Esophagus muscularis mucosa (tissue), 4 donors: ENCODE results near the gene CRACR2B. TPM values are rescaled to one million over a fixed set of nuclear protein-coding genes. Genes with fewer than 3 reads are reported as not detected.

Source experiments
- DNase-seq: peaks from one replicate; pipeline ENCODE4 v3.0.0-alpha.2; 2017; ENCODE audit errors: extremely low spot score
- H3K27ac ChIP-seq, 4 donors: fragments of 200-600 bp; sonication (generic); replicated peaks in 1 of 4; 1 replicate in 3 of 4; 2 replicates in 1 of 4; pipeline ENCODE4 v1.5.1; 2016 to 2019; ENCODE audit warnings: mild to moderate bottlenecking in 1 of 4
- H3K27me3 ChIP-seq, 4 donors: fragments of 200-600 bp; sonication (generic); one replicate each; pipeline versions ENCODE4 v1.5.1 to v1.6.0; 2016 to 2019
- H3K36me3 ChIP-seq, 4 donors: fragments of 200-600 bp; sonication (generic); one replicate each; pipeline ENCODE4 v1.5.1; 2016 to 2019
- H3K4me1 ChIP-seq, 4 donors: fragments of 200-600 bp; sonication (generic); one replicate each; pipeline ENCODE4 v1.5.1; 2016 to 2019
- H3K4me3 ChIP-seq, 4 donors: fragments of 200-600 bp; sonication (generic); 1 replicate in 2 of 4; 2 replicates in 2 of 4; pipeline ENCODE4 v1.5.1; 2016 to 2019; ENCODE audit warnings: mild to moderate bottlenecking in 4 of 4, moderate library complexity in 1 of 4
- H3K9me3 ChIP-seq, 4 donors: fragments of 200-600 bp; sonication (generic); 1 replicate in 3 of 4; 2 replicates in 1 of 4; pipeline ENCODE4 v1.5.1; 2016 to 2019
- CTCF ChIP-seq, 3 experiments: fragments of 200-600 bp in 2 of 3; fragments of 450-650 bp in 1 of 3; sonication (generic) in 2 of 3; IDR thresholded peaks; one replicate each; pipeline ENCODE4 v1.5.1; 2017 to 2019; ENCODE audit warnings: antibody characterized with exemption in 3 of 3, mild to moderate bottlenecking in 2 of 3, moderate library complexity in 1 of 3
- EP300 ChIP-seq: sonication (generic); formaldehyde crosslinking; IDR thresholded peaks from one replicate; pipeline ENCODE4 v1.6.1; 2017; ENCODE audit warnings: antibody characterized with exemption
- POLR2A ChIP-seq: fragments of 450-650 bp; IDR thresholded peaks from one replicate; pipeline ENCODE4 v1.6.1; 2017; ENCODE audit warnings: antibody characterized with exemption, moderate library complexity, mild to moderate bottlenecking, low read depth
- POLR2AphosphoS5 ChIP-seq, 2 donors: sonication (generic); formaldehyde crosslinking; IDR thresholded peaks; one replicate each; pipeline ENCODE4 v1.6.1; 2017; ENCODE audit warnings: antibody characterized with exemption in 2 of 2
- WGBS: methylation state at CpG from one replicate; pipeline ENCODE4 v1.1.5; 2018; 5-methylcytosine and 5-hydroxymethylcytosine counted together
- intact Hi-C: fragments of 100-400 bp; cut with DNase I; formaldehyde crosslinking; loops from one replicate; pipeline ENCODE4 v1.15.1; 2023
- total RNA-seq, 4 donors: library from RNA; depleted of rRNA; stranded (reverse); fragments of >200 nt; gene quantifications; one replicate each; pipeline versions ENCODE4 v1.1.0 to v1.2.1, GENCODE V29; 2016

CRACR2B gene
- total RNA-seq, result 1 to 10 TPM; 5.3 to 8.4 (median 7.0) TPM

- peaks cover 0 to 90% (median 65%) of the 10 kb centered on the region in 4 donors for H3K27me3 ChIP-seq
- no peak for DNase-seq
- no peak for TF ChIP-seq POLR2AphosphoS5 (IDR thresholded peaks at IDR 0.05)
- TF ChIP-seq POLR2A, result no peak
- TF ChIP-seq CTCF (IDR thresholded peaks at IDR 0.05), result no peak
- no peak for TF ChIP-seq EP300
Measured at GRCh38 chr11:827897-828192, at the start of gene CRACR2B. TSS of gene CRACR2B (plus strand) at chr11:827919. CDS start at chr11:828608, 689 bp downstream.

GRCh38 chr11:778976-779954 lies 48.5 kb upstream of the CRACR2B start:
- no peaks in the 10 kb centered on the region for H3K9me3 ChIP-seq
- no peak for DNase-seq
- no peaks in the 10 kb centered on the region for H3K27me3 ChIP-seq
- intact Hi-C loops, result no loop called here
- H3K36me3 ChIP-seq, result peaks cover 0 to 12% (median 5%) of the 10 kb centered on the region in 4 donors
- no peak overlapping the region for H3K4me3 ChIP-seq
- TF ChIP-seq POLR2AphosphoS5 (IDR thresholded peaks at IDR 0.05), result no peak
- TF ChIP-seq EP300, result no peak
- no peak for TF ChIP-seq POLR2A
- TF ChIP-seq CTCF (IDR thresholded peaks at IDR 0.05), result no peak
- no peak overlapping the region for H3K27ac ChIP-seq
- WGBS, result 93% methylated on average over 12 of the region's 23 CpGs
- peaks cover 33 to 58% (median 49%) of the 10 kb centered on the region in 4 donors for H3K4me1 ChIP-seq

More at GRCh38 chr11:827897-828192, at the start of gene CRACR2B:
- H3K9me3 ChIP-seq, result no peaks in the 10 kb centered on the region
- intact Hi-C loops, result no loop called here
- H3K27ac ChIP-seq, result peak within 1 kb of the TSS; percentile 15 to 68 (median 65)
- H3K4me3 ChIP-seq, result peak within 1 kb of the TSS; percentile 47 to 60 (median 48)
- peaks cover 65 to 73% (median 68%) of the 10 kb centered on the region in 4 donors for H3K4me1 ChIP-seq
- H3K36me3 ChIP-seq, result peaks cover 27 to 34% (median 30%) of the 10 kb centered on the region in 4 donors
- WGBS, result 82% methylated on average over 5 of the region's 5 CpGs

GRCh38 chr11:779955-780532 lies 47.7 kb upstream of the CRACR2B start:
- Histone ChIP-seq H3K9me3 (no peaks in the 10 kb centered on the region), H3K27ac (no peak overlapping the region), H3K36me3 (peaks cover 0 to 13% (median 2%) of the 10 kb centered on the region in 4 donors), H3K4me3 (no peak overlapping the region), H3K27me3 (no peaks in the 10 kb centered on the region), H3K4me1 (peaks cover 30 to 50% (median 43%) of the 10 kb centered on the region in 4 donors)
- 97% methylated on average over 14 of the region's 16 CpGs for WGBS
- no peak for TF ChIP-seq EP300
- TF ChIP-seq POLR2AphosphoS5 (IDR thresholded peaks at IDR 0.05), result no peak
- TF ChIP-seq CTCF (IDR thresholded peaks at IDR 0.05), result no peak
- TF ChIP-seq POLR2A, result no peak
- DNase-seq, result no peak
- intact Hi-C loops, result no loop called here

- Histone ChIP-seq H3K4me3 (no peak overlapping the region), H3K36me3 (peaks cover 0 to 17% (median 2%) of the 10 kb centered on the region in 4 donors), H3K4me1 (peaks cover 14 to 31% (median 25%) of the 10 kb centered on the region in 4 donors), H3K27ac (no peak overlapping the region), H3K27me3 (peaks cover 0 to under 1% (median 0%) of the 10 kb centered on the region in 4 donors), H3K9me3 (no peaks in the 10 kb centered on the region)
- TF ChIP-seq POLR2AphosphoS5 (IDR thresholded peaks at IDR 0.05), result no peak
- TF ChIP-seq EP300, result no peak
- TF ChIP-seq CTCF (IDR thresholded peaks at IDR 0.05), result no peak
- TF ChIP-seq POLR2A, result no peak
- 82% methylated on average over 31 of the region's 36 CpGs for WGBS
- DNase-seq, result no peak
- intact Hi-C loops, result no loop called here
Measured at GRCh38 chr11:782264-783174, 45.2 kb upstream of the CRACR2B start.
